Measurements from ENCODE around the gene OLAH. TPM values are rescaled to one million over a fixed set of nuclear protein-coding genes. Genes with fewer than 3 reads are reported as not detected.

OLAH gene
- total RNA-seq, 1 experiment from 2014 or later = not detected

- Histone ChIP-seq H3F3A (ENCODE audit: low read length, unreplicated experiment) (no peaks in the 10 kb centered on the region), H3K36me3 (ENCODE audit: low read depth, low read length) (no peaks in the 10 kb centered on the region), H3K4me1 (ENCODE audit: insufficient read depth, low read length) (no peaks in the 10 kb centered on the region), H3K9me2 (replicated peaks; ENCODE audit: low read length) (no peaks in the 10 kb centered on the region), H3K4me2 (ENCODE audit: low read length) (no peak overlapping the region), H3K9me3 (ENCODE audit: low read length) (no peaks in the 10 kb centered on the region), H3K27me3 (ENCODE audit: low read length) (no peaks in the 10 kb centered on the region), H4K20me1 (ENCODE audit: low read length) (no peaks in the 10 kb centered on the region), H3K27ac (ENCODE audit: low read length) (no peak overlapping the region), H3K9ac (ENCODE audit: low read length) (no peak overlapping the region), H2AFZ (ENCODE audit: low read length) (no peak overlapping the region), H3K79me2 (ENCODE audit: low read length) (no peaks in the 10 kb centered on the region), H3K4me3 (ENCODE audit: low read length) (no peak overlapping the region)
- DNase-seq (no peak), ATAC-seq (no peak)
- intact Hi-C loops (cut with micrococcal nuclease) = no loop called here
- POLR2A ChIA-PET (ENCODE audit: unreplicated experiment) = no interaction called here
- no TSS peak for BruUV-seq (replicated peaks)
- TF ChIP-seq, protein P1, sequence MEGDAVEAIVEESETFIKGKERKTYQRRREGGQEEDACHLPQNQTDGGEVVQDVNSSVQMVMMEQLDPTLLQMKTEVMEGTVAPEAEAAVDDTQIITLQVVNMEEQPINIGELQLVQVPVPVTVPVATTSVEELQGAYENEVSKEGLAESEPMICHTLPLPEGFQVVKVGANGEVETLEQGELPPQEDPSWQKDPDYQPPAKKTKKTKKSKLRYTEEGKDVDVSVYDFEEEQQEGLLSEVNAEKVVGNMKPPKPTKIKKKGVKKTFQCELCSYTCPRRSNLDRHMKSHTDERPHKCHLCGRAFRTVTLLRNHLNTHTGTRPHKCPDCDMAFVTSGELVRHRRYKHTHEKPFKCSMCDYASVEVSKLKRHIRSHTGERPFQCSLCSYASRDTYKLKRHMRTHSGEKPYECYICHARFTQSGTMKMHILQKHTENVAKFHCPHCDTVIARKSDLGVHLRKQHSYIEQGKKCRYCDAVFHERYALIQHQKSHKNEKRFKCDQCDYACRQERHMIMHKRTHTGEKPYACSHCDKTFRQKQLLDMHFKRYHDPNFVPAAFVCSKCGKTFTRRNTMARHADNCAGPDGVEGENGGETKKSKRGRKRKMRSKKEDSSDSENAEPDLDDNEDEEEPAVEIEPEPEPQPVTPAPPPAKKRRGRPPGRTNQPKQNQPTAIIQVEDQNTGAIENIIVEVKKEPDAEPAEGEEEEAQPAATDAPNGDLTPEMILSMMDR (conservative IDR thresholded peaks at IDR 0.05; ENCODE audit: low read depth, low read length) = no peak
- no peak for TF ChIP-seq EZH2phosphoT487 (IDR thresholded peaks at IDR 0.05; ENCODE audit: borderline replicate concordance, low read length)
- TF ChIP-seq EZH2 (IDR thresholded peaks at IDR 0.05; ENCODE audit: low read length, unreplicated experiment) = no peak
- CTCF ChIA-PET = no interaction called here
Measured at GRCh38 chr10:15067154-15067553, 23.4 kb downstream of the OLAH start.

GRCh38 chr10:15068802-15069201 lies 25.1 kb downstream of the OLAH start:
- H3K4me2 ChIP-seq (ENCODE audit: low read length) = no peak overlapping the region
- TF ChIP-seq, protein P1 (conservative IDR thresholded peaks at IDR 0.05; ENCODE audit: low read depth, low read length) = no peak
- no peak for TF ChIP-seq EZH2 (IDR thresholded peaks at IDR 0.05; ENCODE audit: low read length, unreplicated experiment)
- TF ChIP-seq EZH2phosphoT487 (IDR thresholded peaks at IDR 0.05; ENCODE audit: borderline replicate concordance, low read length) = no peak
- H3K4me1 ChIP-seq (ENCODE audit: insufficient read depth, low read length) = no peaks in the 10 kb centered on the region
- H3K4me3 ChIP-seq (ENCODE audit: low read length) = no peak overlapping the region
- H3K9ac ChIP-seq (ENCODE audit: low read length) = no peak overlapping the region
- no peaks in the 10 kb centered on the region for H3K79me2 ChIP-seq (ENCODE audit: low read length)
- 0 out of 2 replicates have a peak, but pooled peaks have one; percentile 27 for ATAC-seq
- no peak overlapping the region for H3K27ac ChIP-seq (ENCODE audit: low read length)
- no peak overlapping the region for H2AFZ ChIP-seq (ENCODE audit: low read length)
- ChIA-PET POLR2A (ENCODE audit: unreplicated experiment) (no interaction called here), CTCF (interaction anchor here (0.6 kb wide), 1 partner anchor 844 kb away, joined by 3 read pairs; no protein-coding TSS in a partner anchor)
- no peaks in the 10 kb centered on the region for H3K27me3 ChIP-seq (ENCODE audit: low read length)
- no peaks in the 10 kb centered on the region for H3F3A ChIP-seq (ENCODE audit: low read length, unreplicated experiment)
- no peak for DNase-seq
- no peaks in the 10 kb centered on the region for H3K9me2 ChIP-seq (replicated peaks; ENCODE audit: low read length)
- no peaks in the 10 kb centered on the region for H3K9me3 ChIP-seq (ENCODE audit: low read length)
- intact Hi-C loops (cut with micrococcal nuclease) = no loop called here
- no peaks in the 10 kb centered on the region for H3K36me3 ChIP-seq (ENCODE audit: low read depth, low read length)
- no peaks in the 10 kb centered on the region for H4K20me1 ChIP-seq (ENCODE audit: low read length)
- BruUV-seq (replicated peaks) = no TSS peak

- BruUV-seq (replicated peaks) = no TSS peak
- ChIA-PET POLR2A (ENCODE audit: unreplicated experiment) (no interaction called here), CTCF (interaction anchor here (0.6 kb wide), 1 partner anchor 845 kb away, joined by 3 read pairs; no protein-coding TSS in a partner anchor)
- Histone ChIP-seq H3K4me2 (ENCODE audit: low read length) (no peak overlapping the region), H4K20me1 (ENCODE audit: low read length) (no peaks in the 10 kb centered on the region), H3K4me1 (ENCODE audit: insufficient read depth, low read length) (no peaks in the 10 kb centered on the region), H3K9ac (ENCODE audit: low read length) (no peak overlapping the region), H3K4me3 (ENCODE audit: low read length) (no peak overlapping the region), H3K9me2 (replicated peaks; ENCODE audit: low read length) (no peaks in the 10 kb centered on the region), H3K9me3 (ENCODE audit: low read length) (no peaks in the 10 kb centered on the region), H3F3A (ENCODE audit: low read length, unreplicated experiment) (no peaks in the 10 kb centered on the region), H2AFZ (ENCODE audit: low read length) (no peak overlapping the region), H3K27ac (ENCODE audit: low read length) (no peak overlapping the region), H3K36me3 (ENCODE audit: low read depth, low read length) (no peaks in the 10 kb centered on the region), H3K79me2 (ENCODE audit: low read length) (no peaks in the 10 kb centered on the region), H3K27me3 (ENCODE audit: low read length) (no peaks in the 10 kb centered on the region)
- TF ChIP-seq EZH2phosphoT487 (IDR thresholded peaks at IDR 0.05; ENCODE audit: borderline replicate concordance, low read length) = no peak
- no peak for TF ChIP-seq EZH2 (IDR thresholded peaks at IDR 0.05; ENCODE audit: low read length, unreplicated experiment)
- TF ChIP-seq, protein P1 (conservative IDR thresholded peaks at IDR 0.05; ENCODE audit: low read depth, low read length) = no peak
- ATAC-seq = no peak
- no peak for DNase-seq
- intact Hi-C loops (cut with micrococcal nuclease) = no loop called here
Measured at GRCh38 chr10:15069230-15069629, 25.5 kb downstream of the OLAH start.

Measured in PC-3 (cell line).